NCI-H82 treated with DMSO at 0.1 percent for 48 hours (cell line): Measurements from ENCODE around the gene CCDC116.
A peak's percentile ranks its signal among the peaks of the same experiment; 100 is the strongest.
"Not testable (repeated sequence)": the region's sequence is repeated elsewhere in the genome, so short reads cannot be mapped to it uniquely, and the experiment has no call there.

ENCODE experiments used
- DNase-seq: peaks from one replicate; lab custom pipeline; 2025; ENCODE audit not compliant: unreplicated experiment; lab: John Stamatoyannopoulos, UW

CCDC116 gene

DNA sequence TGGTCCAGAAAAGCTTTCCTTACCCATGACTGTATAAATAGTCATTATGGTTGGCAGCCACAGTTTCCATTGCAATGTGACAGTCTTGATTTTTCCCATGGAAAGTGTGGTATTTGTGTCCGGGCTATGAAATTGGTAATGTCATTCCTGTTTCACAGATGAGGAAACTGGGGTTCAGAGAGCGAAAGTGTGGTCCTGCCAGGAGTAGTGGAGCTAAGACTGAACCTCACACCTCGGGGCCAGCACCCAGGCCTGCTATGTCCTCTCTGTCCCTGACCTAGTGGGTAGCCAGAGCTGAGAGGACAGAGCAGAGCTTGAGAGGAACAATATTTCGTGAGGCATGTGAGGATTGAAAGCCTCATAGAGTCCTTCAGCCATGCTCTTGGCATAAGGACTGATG is 1.5 kb upstream of the CCDC116 start:
- DNase-seq = no peak

- DNase-seq = no peak
Observed at GRCh38 chr22:21632931-21633330, 371 bp downstream of the CCDC116 start.

GRCh38 chr22:21633481-21633880 is 921 bp downstream of the CCDC116 start:
- no peak for DNase-seq

DNA sequence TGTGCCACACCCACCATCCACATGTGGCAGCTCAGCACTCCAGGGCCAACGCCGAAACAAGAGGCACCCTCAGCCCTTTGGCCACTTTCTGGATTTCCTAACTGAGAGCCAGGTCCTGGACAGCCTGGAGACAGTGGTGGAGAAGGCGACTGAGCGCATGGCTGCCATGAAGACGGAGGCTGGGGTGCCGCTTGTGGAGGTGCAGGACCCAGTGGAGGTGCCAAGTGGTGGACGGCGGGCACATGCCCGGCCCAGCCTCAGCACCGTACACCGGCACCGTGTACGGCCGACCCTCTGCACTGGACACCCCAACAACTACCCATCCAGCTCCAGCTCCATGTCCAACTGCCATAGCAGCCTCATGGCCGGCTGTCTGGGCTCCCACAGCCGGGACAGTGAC is 1.5 kb downstream of the CCDC116 start:
- no peak for DNase-seq

DNA sequence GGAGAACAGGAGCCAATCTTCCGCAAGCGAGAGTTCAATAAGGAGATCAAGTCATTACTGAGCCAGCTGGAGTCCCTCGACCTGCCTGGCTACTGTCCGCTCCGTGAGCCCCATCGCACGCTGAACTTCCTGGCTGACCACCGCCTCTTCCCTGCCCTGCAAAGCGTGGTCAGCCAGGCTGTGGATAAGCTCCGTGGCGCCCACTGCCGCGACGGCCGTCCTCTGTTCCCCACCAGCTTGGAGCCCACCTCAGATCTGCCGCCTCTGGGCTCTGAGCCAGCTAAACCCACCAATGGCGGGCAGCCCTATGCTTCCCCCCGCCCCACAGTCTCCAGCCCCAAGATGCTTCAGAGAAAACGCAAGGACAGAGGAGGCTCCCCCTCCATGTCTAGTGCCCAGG is 2.3 kb downstream of the CCDC116 start:
- no peak for DNase-seq

DNA sequence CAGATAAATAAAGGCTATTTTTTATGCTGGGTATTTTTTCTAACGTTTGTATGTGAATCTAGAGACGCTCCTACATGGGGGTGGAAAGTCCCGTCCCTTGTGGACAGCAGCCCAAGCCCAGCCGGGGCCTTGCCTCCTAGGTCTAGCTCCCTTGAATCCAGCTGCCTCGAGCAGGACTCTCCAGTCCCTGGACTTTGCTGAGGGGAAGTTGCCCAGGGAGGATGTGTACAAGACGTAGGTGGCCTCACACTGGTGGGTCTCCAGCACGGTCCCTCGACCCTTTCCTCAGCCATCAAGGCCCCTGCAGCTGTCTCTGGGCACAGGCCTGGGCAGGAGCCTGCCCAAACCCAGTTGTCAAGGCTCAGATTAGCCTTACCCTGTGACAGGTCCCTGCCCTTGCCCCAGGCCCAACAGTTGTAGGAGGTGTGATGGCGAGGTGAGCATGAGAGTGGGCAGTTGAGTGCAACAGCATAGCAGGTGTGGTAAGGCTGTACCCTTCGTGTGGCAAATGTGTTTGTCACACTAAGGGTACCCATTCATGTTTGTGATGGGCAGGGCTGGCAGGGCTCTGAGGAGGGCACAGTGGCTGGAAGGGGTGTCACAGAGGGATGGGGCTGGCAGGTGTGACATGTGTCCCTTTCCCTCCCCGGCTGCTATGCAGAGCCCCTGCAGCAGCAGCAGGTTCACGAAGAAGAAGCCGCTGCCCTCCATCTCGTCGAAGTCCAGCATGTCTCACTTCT is 3.4 kb downstream of the CCDC116 start:
- DNase-seq = no peak

GRCh38 chr22:21636629-21637218 is 4.2 kb downstream of the CCDC116 start:
- DNase-seq = no peak

DNA sequence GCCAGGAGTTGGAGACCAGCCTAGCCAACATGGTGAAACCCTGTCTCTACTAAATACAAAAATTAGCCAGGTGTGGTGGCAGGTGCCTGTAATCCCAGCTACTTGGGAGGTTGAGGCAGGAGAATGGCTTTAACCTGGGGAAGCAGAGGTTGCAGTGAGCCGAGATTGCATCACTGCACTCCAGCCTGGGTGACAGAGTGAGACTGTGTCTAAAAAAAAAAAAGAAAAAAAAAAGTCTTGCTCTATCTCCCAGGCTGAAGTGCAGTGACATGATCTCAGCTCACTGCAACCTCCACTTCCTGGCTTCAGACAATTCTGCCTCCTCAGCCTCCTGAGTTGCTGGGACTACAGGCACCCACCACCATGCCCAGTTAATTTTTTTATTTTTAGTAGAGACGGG is 4.9 kb downstream of the CCDC116 start:
- DNase-seq = not testable (repeated sequence)

DNA sequence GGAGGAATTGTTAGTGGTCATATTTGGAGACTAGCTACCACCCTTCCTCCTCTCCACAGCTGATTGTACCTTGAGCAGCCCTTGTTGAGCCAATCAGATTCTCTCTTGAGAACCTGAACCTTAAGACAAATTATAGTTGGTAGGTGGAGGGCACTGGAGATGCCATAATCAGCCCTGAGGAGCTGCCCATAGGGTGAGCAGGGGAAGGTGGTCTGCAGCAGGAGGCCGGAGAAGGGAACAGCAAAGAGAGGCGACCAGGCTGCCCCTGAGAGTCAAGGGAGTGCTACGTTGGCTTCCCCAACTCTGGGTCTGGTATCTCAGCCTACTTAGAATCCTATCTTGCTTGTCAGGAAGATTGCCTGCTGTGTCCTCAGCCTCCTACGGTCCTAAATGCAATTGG is 6.8 kb downstream of the CCDC116 start:
- DNase-seq = no peak

GRCh38 chr22:21640810-21641209 is 8.2 kb downstream of the CCDC116 start:
- DNase-seq = no peak

GRCh38 chr22:21641417-21641788 is 8.8 kb downstream of the CCDC116 start:
- DNase-seq = no peak

- DNase-seq = peak; percentile 91
Observed at GRCh38 chr22:21641789-21642583, 9.4 kb downstream of the CCDC116 start, which contains the start of gene SDF2L1. Gene SDF2L1 (plus strand): TSS chr22:21642302. CDS start chr22:21642337, 35 bp downstream.

GRCh38 chr22:21642584-21643448 is 10.3 kb downstream of the CCDC116 start:
- DNase-seq = no peak

GRCh38 chr22:21643533-21644357 is 11.2 kb downstream of the CCDC116 start:
- no peak for DNase-seq

DNA sequence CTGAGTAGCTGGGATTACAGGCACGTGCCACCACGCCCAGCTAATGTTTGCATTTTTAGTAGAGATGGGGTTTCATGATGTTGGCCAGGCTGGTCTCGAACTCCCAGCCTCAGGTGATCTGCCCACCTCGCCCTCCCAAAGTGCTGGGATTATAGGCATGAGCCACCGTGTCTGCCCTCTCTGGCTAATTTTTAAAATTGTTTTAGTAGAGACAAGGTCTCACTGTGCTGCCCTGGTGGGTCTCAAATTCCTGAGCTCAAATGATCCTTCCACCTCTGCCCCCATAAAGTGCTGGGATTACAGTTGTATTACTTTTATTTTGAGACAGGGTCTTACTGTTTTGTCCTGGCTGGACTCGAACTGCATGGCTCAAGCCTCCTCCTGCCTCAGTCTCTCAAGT is 13.0 kb downstream of the CCDC116 start:
- not testable (repeated sequence) for DNase-seq

- peak; percentile 47 for DNase-seq
Observed at GRCh38 chr22:21646608-21647590, 14.3 kb downstream of the CCDC116 start.

GRCh38 chr22:21650280-21650679 is 17.7 kb downstream of the CCDC116 start:
- DNase-seq = no peak

DNA sequence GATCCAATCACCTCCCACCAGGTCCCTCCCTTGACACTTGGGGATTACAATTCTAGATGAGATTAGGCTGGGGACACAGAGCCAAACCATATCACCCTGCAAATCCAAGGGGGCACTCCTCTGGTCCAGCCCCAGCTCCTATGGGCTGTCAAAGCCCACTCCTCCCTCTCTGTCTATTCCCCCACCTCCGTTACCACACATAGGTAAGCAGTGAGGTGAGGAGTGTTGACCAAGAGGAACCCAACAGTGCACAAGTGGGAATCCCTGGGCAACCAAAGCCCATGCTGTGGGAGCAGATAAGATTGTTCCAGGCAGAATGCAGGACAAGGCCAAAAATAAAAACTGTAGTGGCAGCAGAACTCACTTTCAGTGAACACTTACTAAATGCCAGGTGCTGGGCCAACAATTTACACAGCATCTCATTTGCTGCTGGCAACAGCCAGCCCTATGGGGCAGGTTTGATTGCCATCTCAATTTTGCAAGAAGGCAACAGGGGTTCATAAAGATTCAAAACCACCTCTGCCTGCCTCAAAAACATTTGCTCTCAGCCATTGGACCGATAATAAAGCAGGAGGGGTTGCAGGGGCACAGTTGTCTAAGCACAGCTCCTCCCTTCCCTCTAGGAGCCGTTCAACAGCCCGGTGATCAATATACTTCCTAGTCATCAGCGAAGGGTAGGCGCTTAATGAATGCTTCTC is 18.4 kb downstream of the CCDC116 start:
- DNase-seq = no peak
